Measurements from ENCODE around the gene GLIS1.

DNA sequence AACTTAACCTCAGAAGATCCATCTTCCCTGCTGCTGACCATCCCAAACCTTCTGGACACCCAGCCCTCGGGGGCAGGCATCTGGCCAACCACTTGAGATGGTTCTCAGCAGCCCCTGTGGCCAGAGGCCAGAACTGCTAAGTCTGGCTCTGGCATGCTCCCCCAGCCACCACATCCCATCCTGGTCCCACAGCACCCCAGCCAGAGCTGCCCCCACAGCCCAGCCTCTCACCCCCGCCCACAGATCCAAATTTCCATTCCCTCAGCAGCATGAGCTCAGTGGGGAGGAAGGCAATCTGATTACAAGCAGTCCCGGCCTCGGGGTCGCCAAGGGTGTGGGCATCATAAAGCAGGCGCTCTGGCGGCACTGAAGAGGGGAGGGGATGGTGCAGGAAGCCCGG, 45.6 kb downstream of the GLIS1 start:
- TF ChIP-seq, protein P1, sequence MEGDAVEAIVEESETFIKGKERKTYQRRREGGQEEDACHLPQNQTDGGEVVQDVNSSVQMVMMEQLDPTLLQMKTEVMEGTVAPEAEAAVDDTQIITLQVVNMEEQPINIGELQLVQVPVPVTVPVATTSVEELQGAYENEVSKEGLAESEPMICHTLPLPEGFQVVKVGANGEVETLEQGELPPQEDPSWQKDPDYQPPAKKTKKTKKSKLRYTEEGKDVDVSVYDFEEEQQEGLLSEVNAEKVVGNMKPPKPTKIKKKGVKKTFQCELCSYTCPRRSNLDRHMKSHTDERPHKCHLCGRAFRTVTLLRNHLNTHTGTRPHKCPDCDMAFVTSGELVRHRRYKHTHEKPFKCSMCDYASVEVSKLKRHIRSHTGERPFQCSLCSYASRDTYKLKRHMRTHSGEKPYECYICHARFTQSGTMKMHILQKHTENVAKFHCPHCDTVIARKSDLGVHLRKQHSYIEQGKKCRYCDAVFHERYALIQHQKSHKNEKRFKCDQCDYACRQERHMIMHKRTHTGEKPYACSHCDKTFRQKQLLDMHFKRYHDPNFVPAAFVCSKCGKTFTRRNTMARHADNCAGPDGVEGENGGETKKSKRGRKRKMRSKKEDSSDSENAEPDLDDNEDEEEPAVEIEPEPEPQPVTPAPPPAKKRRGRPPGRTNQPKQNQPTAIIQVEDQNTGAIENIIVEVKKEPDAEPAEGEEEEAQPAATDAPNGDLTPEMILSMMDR (conservative IDR thresholded peaks at IDR 0.05; ENCODE audit: low read depth, low read length): no peak
- no peak for TF ChIP-seq EZH2 (IDR thresholded peaks at IDR 0.05; ENCODE audit: borderline replicate concordance, low read depth, low read length, poor library complexity, severe bottlenecking)

All from A673 (cell line).